OCI-LY1 (cell line): ENCODE data around the gene WDR82.
A peak's percentile ranks its signal among the peaks of the same experiment; 100 is the strongest.

ENCODE experiments used
- H2AFZ ChIP-seq: fragments of 200-600 bp; sonication (generic), shearing (Covaris generic); 2 replicates; pipeline ENCODE4 v1.6.0; 2014; ENCODE audit warnings: antibody characterized with exemption, mild to moderate bottlenecking, low read length
- H3F3A ChIP-seq: fragments of 200-600 bp; sonication (generic), shearing (Covaris generic); 2 replicates; pipeline ENCODE4 v1.6.0; 2014; ENCODE audit warnings: mild to moderate bottlenecking, antibody characterized with exemption, low read length, moderate library complexity; ENCODE audit not compliant: insufficient read depth
- H3K27ac ChIP-seq: fragments of 200-600 bp; sonication (generic); 2 replicates; pipeline ENCODE4 v1.5.1; 2014; ENCODE audit warnings: low read length, mixed run types, mild to moderate bottlenecking, low read depth; ENCODE audit not compliant: poor library complexity, severe bottlenecking
- H3K27me3 ChIP-seq: fragments of 200-600 bp; sonication (generic); 2 replicates; pipeline ENCODE4 v1.6.0; 2014; ENCODE audit warnings: antibody characterized with exemption, mild to moderate bottlenecking, low read length, moderate library complexity; ENCODE audit not compliant: insufficient read depth
- H3K36me3 ChIP-seq: fragments of 200-600 bp; sonication (generic); 2 replicates; pipeline ENCODE4 v1.6.1; 2014; ENCODE audit warnings: mild to moderate bottlenecking, antibody characterized with exemption, low read length, moderate library complexity, mixed read lengths; ENCODE audit not compliant: insufficient read depth
- H3K4me1 ChIP-seq: fragments of 200-600 bp; sonication (generic); 2 replicates; pipeline ENCODE4 v1.5.1; 2014; ENCODE audit warnings: mild to moderate bottlenecking, low read length, moderate library complexity; ENCODE audit not compliant: insufficient read depth, severe bottlenecking
- H3K4me2 ChIP-seq: fragments of 200-600 bp; sonication (generic), shearing (Covaris generic); 2 replicates; pipeline ENCODE4 v1.6.1; 2014; ENCODE audit warnings: low read length
- H3K4me3 ChIP-seq: fragments of 200-600 bp; sonication (generic); 2 replicates; pipeline ENCODE4 v1.5.1; 2014; ENCODE audit warnings: low read length, low read depth, mild to moderate bottlenecking, mixed read lengths; ENCODE audit not compliant: poor library complexity, severe bottlenecking
- H3K79me2 ChIP-seq: fragments of 200-600 bp; shearing (Covaris generic); 2 replicates; pipeline ENCODE4 v1.6.1; 2016; ENCODE audit warnings: mixed run types, low read length, mixed read lengths; ENCODE audit not compliant: insufficient read depth
- H3K9ac ChIP-seq: fragments of 200-600 bp; sonication (generic), shearing (Covaris generic); 2 replicates; pipeline ENCODE4 v1.6.1; 2014; ENCODE audit warnings: mild to moderate bottlenecking, low read length, mixed read lengths
- H3K9me2 ChIP-seq: fragments of 200-600 bp; sonication (generic), shearing (Covaris generic); 2 replicates; pipeline ENCODE4 v1.6.1; 2014; ENCODE audit warnings: low read depth, mild to moderate bottlenecking, low read length, mixed read lengths
- H3K9me3 ChIP-seq: fragments of 200-600 bp; shearing (Covaris generic); 2 replicates; pipeline ENCODE4 v1.6.1; 2014; ENCODE audit warnings: low read length, mixed read lengths
- H4K20me1 ChIP-seq: fragments of 200-600 bp; sonication (generic), shearing (Covaris generic); 2 replicates; pipeline ENCODE4 v1.6.0; 2016; ENCODE audit warnings: mild to moderate bottlenecking, low read length; ENCODE audit not compliant: insufficient read depth
- EZH2 ChIP-seq: fragments of 200-600 bp; sonication (generic), shearing (Covaris generic); IDR thresholded peaks from 2 replicates; pipeline ENCODE4 v1.8.0; 2017; ENCODE audit warnings: borderline replicate concordance, mixed run types, mild to moderate bottlenecking, antibody characterized with exemption, low read length, moderate library complexity, mixed read lengths
- TF ChIP-seq, protein P1 (sequence below): fragments of 200-600 bp; sonication (generic), shearing (Covaris generic); IDR thresholded peaks from 2 replicates; pipeline ENCODE4 v1.5.1; 2017; ENCODE audit warnings: mild to moderate bottlenecking, antibody characterized with exemption, low read length, moderate library complexity, mixed read lengths

Gene WDR82

DNA sequence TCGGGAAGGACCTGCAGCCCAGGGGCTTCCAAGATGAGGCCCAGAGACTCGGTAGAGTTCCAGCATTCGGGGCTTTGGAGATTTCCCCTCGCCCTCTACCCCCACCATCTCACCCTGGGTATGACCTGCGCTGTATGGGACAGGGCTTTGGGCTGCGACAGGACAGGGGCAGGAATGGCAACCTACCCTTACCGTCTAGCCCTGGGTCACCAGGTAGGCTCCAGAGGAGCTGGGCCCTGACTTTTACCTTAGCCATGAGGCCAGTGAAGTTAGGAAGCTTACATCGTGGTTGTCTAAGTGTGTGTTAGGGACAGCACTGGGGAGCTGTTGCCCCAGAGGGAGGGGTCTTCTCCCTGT, 32.2 kb downstream of the WDR82 start:
- Histone ChIP-seq H3K4me3 (peak overlapping the region; percentile 66), H3K79me2 (no peaks in the 10 kb centered on the region), H3K27ac (peak overlapping the region; percentile 3), H3K36me3 (peaks cover 22% of the 10 kb centered on the region; the same call in 1 of the 2 replicates), H3K9me2 (no peaks in the 10 kb centered on the region), H3K4me1 (peaks cover 27% of the 10 kb centered on the region), H3K9ac (peak overlapping the region; percentile 45; the same call in 1 of the 2 replicates), H3F3A (no peaks in the 10 kb centered on the region), H2AFZ (no peak overlapping the region), H3K9me3 (no peaks in the 10 kb centered on the region), H3K27me3 (no peaks in the 10 kb centered on the region), H3K4me2 (peak overlapping the region; percentile 97), H4K20me1 (no peaks in the 10 kb centered on the region)
- no peak for TF ChIP-seq EZH2
- TF ChIP-seq, protein P1, sequence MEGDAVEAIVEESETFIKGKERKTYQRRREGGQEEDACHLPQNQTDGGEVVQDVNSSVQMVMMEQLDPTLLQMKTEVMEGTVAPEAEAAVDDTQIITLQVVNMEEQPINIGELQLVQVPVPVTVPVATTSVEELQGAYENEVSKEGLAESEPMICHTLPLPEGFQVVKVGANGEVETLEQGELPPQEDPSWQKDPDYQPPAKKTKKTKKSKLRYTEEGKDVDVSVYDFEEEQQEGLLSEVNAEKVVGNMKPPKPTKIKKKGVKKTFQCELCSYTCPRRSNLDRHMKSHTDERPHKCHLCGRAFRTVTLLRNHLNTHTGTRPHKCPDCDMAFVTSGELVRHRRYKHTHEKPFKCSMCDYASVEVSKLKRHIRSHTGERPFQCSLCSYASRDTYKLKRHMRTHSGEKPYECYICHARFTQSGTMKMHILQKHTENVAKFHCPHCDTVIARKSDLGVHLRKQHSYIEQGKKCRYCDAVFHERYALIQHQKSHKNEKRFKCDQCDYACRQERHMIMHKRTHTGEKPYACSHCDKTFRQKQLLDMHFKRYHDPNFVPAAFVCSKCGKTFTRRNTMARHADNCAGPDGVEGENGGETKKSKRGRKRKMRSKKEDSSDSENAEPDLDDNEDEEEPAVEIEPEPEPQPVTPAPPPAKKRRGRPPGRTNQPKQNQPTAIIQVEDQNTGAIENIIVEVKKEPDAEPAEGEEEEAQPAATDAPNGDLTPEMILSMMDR = no peak

DNA sequence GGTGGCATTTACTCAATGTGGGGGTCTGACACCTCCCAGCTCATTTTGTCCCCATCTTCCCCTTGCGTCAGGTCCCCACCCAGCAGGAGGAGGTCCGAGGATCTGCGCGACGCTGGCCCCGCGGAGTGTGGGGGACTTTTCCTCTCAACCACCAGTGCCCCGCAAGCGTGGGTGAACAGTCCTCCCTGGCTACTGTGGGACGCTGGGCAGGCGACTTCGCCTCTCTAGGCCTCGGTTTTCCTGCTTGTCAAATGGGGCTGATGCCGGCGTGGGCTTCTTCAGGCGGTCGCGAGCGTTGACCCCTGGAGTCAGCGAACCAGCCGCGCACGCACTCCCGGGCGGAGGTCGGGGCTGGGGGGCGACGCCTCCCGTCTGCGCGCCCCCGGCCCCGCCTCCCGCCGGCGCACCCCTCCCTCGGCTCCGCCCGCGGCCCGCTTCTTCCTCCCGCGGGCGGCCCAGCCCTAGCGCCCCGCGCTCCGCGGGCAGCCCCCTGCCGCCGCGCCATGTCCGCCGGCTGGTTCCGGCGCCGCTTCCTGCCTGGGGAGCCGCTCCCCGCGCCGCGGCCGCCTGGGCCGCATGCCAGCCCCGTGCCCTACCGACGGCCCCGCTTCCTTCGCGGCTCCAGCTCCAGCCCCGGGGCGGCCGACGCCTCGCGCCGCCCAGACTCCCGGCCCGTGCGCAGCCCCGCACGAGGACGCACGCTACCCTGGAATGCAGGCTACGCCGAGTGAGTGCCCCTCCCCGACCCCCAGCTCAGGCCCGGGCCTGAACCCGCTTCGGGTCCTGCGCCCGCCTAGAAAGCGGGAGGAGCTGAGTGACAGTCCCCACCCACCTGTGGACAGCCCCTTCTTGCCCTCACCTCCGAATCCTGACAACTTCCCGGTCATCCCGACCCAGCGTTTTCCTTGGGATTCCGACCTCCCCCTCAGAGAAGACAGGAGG, 32.9 kb downstream of the WDR82 start, which contains the start of gene PPM1M:
PPM1M (plus strand) TSS at position 438 of the 942 bp plus-strand sequence; CDS start at position 504, 66 bp downstream.
- H3F3A ChIP-seq = no peaks in the 10 kb centered on the region
- no peaks in the 10 kb centered on the region for H4K20me1 ChIP-seq
- H3K4me3 ChIP-seq = peak within 1 kb of the TSS; percentile 66
- no peaks in the 10 kb centered on the region for H3K9me3 ChIP-seq
- no peak within 1 kb of the TSS for H2AFZ ChIP-seq
- peaks cover 22% of the 10 kb centered on the region; the same call in 1 of the 2 replicates for H3K36me3 ChIP-seq
- no peaks in the 10 kb centered on the region for H3K9me2 ChIP-seq
- H3K27ac ChIP-seq = peak within 1 kb of the TSS; percentile 3
- TF ChIP-seq EZH2 = no peak
- TF ChIP-seq, protein P1 = no peak
- peak within 1 kb of the TSS; percentile 97 for H3K4me2 ChIP-seq
- H3K4me1 ChIP-seq = peaks cover 32% of the 10 kb centered on the region
- peak within 1 kb of the TSS; percentile 71 for H3K9ac ChIP-seq
- no peaks in the 10 kb centered on the region for H3K27me3 ChIP-seq
- H3K79me2 ChIP-seq = no peaks in the 10 kb centered on the region

DNA sequence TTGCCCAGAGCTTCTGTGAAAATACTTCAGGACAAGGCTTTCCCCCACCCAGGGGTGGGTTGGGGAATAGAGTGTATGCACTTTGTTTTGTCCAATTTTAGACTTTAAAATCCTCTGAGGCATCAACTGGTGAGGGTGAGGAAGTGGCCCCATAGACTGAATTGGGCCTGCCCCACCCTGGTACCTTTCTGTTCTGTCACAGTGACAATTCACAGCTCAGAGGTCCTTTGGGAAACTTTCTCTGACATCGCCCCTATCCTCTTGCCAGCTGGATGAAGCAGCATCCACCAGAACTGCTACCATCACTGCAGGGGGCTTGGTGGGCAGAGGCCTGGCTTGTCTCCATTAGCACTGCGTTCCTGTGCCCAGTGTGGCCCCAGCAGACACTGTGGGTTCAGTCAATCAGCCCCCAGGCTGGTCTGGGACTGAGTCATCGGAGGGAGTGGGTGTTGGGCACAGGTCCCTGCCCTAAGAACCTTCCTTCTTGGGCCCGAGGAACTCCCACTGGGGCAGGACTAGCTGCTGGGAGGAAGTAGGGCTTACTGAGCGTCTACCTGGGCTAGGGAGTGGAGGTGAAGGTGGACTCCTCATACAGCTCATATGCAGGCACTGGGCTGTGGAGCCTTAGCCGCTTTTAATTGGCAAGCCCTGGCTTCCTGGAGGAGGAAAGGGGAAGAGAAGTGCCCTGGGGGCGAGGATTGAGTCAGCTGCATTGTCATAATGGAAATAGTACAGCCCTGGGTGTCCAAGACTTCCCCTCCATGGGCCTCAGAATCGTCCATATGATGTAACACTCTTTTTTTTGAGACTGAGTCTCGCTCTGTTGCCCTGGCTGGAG, 34.4 kb downstream of the WDR82 start:
- Histone ChIP-seq H3K36me3 (peaks cover 8% of the 10 kb centered on the region; the same call in 1 of the 2 replicates), H3K27ac (no peak overlapping the region), H3K9me3 (no peaks in the 10 kb centered on the region), H3K79me2 (no peaks in the 10 kb centered on the region), H3K9me2 (no peaks in the 10 kb centered on the region), H3K4me1 (peaks cover 41% of the 10 kb centered on the region), H3K4me2 (no peak overlapping the region; the same call in 1 of the 2 replicates), H3K9ac (no peak overlapping the region), H3K27me3 (no peaks in the 10 kb centered on the region), H2AFZ (no peak overlapping the region), H4K20me1 (no peaks in the 10 kb centered on the region), H3K4me3 (no peak overlapping the region), H3F3A (no peaks in the 10 kb centered on the region)
- TF ChIP-seq, protein P1 = no peak
- TF ChIP-seq EZH2 = no peak
